ENCODE measurements around the gene CTNNA3.

CTNNA3 gene

DNA sequence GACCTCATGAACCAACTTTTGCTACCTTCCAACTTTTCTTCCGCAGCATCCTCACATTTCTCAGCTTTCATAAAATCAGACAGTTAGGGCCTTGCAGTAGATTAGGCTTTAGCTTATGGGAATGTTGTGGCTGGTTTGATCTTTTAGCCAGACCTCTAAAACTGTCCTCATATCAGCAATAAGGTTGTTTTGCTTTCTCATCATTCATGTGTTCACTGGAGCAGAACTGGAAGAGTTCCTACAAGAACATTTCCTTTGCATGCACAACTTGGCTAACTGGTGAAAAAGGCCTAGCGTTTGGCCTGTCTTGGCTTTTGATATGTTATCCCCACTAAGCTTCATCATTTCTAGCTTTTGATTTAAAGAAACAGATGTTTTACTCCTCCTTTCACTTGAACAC is 900.1 kb downstream of the CTNNA3 start:
- DNase-seq: no peak

- no peak for DNase-seq
Observed at GRCh38 chr10:66792441-66792840, 903.6 kb downstream of the CTNNA3 start.

DNA sequence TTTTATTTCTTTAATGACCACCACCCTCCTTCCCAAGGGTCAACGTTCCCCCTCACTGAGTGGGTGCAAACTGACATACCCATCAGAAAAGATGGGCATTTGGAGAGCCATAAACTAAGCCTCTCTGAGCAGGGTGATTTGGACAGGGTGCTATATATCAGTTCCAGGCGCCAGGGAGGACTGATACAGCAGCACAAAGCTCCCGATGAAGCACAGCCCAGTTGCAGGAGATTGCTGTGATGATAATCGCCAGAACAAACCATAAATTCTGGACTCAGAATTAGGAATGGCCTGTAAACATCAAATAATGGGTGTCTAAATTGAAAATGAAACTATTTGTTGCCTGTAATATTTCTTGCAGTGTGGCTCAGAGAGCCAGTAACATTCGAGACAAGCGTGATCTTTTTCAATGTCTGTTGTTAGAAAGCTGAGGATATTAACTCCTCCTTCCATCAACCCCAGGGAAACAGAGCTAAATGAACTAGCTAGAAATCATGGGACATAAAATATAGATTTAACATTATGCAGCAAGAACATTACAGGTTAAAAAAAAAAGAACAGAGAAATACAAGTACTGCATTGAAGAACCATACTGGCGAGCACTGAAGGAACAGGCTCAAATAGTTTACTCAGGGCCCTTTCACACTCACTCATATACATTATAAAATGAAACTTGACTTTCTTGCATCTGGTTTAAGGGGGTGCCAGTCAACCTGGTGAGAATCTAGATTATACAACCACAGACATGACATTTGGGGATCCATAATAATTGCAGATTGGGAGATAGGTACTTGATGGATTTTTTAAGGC is 907.6 kb downstream of the CTNNA3 start:
- DNase-seq: no peak

- no peak for DNase-seq
Observed at GRCh38 chr10:66786709-66787108, 909.3 kb downstream of the CTNNA3 start.

- no peak for DNase-seq
Observed at GRCh38 chr10:66784770-66785169, 911.2 kb downstream of the CTNNA3 start.

- DNase-seq: no peak
Observed at GRCh38 chr10:66783316-66783715, 912.7 kb downstream of the CTNNA3 start.

DNA sequence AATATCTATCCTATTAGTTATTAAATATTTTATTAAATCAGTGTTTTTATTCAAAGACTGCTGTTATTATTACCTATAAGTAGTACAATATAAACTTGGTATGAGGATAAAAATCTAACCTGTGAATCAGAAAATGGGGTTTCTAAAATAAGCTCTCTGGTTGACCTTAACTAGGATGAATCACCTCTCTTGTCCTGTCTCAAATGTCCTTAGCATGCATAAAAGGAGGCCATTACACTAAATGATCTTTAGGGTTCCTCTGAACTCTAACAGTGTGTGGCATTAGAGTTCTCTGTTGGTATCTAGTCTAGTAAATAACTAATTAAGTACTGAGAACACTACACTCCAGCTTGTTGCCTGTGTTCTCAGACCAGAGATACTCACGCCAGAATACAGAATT is 913.2 kb downstream of the CTNNA3 start:
- no peak for DNase-seq

GRCh38 chr10:66782144-66782543 is 913.9 kb downstream of the CTNNA3 start:
- no peak for DNase-seq

GRCh38 chr10:66780796-66781195 is 915.2 kb downstream of the CTNNA3 start:
- DNase-seq: no peak

GRCh38 chr10:66778351-66778750 is 917.6 kb downstream of the CTNNA3 start:
- DNase-seq: no peak

DNA sequence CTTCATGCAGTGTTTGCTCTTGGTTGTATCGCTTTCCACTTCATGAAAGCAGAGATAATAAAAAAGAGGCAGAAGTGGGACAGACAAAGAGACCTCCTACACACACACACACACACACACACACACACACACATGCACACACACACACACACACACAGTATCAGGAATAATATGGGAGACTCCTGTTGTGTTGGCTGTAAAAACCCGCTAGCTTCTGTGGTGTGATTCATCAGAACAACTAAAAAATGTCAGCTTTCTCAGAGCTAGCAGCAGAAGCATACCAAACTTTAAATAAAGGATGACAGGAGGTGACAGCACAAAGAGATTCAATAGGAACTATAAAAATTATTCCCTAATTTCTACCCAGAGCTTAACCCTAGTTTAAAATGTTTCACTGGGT is 918.3 kb downstream of the CTNNA3 start:
- DNase-seq: no peak

DNA sequence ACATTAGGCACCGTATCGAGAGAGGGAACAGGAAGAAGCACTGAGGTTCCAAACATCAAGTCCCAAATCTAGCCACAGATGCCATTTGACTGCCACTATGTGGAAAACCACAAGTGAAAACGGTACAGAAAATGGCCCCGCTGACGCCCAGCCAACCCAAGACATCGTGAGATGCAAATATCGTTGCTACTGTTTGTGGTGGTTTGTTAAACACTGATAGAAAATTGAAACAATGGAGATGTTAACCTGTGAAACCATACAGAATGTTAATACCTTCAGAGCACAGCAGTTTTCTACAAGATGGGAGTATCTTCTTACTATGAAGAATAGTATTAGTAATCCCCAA is 922.5 kb downstream of the CTNNA3 start:
- DNase-seq: no peak

DNA sequence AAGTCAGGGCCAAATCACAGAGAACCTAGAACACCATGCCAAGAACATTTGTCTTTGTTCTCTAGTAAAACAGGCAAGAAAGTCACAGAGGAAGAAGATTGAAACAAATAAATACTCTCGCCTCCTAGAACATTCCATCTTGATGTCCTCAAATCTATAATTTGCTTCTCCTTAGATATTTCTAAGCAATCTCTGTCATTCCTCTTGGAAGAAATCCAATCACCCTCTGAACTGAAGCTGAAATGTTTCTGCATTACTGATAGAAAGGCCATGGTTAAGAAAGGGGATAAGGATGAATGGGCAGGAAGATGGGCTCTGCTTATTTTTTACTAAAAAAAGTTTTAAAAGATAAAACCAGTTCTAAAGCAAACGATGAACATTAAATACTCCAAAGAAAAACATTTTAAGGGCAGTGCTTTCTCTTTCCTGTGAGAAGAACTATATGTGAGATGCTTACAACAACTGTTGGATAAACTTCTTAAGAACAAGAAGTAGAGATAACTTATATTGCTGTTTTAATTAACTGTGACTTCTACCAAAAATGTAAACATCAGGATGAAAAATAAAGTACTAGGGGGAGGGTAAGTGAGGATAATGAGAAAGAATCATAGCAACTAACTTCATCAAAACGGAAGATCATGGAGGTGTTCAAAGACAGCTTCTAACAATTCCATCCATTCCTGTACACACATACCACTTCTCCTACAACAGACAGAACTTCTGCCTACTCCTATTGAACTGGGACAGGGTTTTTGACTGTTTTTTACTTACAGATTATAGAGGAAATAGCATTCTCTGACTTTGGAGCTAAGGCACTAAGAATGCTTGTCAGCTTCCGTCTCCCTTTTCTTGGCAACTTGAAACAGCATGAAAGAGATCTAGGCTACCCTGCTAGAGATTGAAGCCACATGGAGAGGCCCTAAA is 923.2 kb downstream of the CTNNA3 start:
- DNase-seq: no peak

DNA sequence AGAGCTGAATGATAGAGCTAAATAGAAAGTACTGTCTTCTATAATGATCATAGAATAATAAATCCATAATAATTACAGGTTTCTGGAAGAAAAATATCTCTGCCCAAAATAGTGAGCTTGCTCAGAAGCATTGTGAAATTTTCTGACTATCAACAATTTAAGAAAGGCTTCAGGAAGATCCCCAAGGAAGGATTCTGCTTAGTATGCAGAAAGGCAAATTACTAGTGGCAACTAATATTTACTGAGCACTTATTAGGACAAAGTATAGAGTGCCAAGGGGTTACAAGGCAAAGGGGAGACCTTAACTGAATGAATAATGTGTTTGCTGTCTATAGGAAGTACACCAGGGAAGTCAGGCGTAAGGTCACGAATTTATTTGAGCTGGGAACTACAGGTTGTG is 928.3 kb downstream of the CTNNA3 start:
- DNase-seq: no peak

GRCh38 chr10:66762218-66762729 is 933.7 kb downstream of the CTNNA3 start:
- DNase-seq: no peak

DNA sequence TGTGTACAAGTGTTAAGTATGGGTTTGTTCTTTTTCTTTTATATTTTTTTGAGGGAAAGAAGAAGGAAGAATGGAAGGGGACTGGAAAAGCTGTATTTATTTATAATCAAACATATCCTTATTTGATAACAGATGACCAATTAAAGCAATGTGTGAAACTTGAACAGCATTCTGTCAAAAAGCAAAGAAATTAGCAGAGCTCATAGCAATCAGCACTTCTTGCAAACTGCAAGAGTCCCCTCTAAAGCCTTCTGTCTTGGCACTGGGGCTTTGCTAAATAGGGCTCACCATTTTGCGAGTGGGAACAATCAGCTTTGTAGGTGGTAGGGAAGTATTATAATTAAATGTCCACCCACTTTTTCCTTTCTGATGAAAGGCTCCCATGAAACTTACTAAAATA is 935.1 kb downstream of the CTNNA3 start:
- DNase-seq: no peak

DNA sequence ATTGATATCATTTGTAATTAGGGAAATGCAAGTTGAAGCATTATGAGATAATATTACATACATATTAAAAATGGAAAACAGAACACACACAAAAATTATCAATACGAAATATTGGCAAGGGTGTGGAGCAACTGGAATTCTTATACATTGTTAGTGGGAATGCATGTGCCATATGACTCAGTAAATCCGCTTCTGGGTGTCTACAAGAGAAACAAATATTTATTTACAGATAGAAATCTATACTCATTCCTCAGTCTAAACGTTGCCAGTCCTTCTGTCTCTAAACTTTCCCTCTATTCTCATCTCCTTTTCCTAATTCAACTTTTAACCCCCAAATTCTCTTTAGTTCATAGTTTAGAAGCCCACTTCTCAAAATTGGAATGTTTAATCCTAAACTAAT is 940.5 kb downstream of the CTNNA3 start:
- DNase-seq: no peak

DNA sequence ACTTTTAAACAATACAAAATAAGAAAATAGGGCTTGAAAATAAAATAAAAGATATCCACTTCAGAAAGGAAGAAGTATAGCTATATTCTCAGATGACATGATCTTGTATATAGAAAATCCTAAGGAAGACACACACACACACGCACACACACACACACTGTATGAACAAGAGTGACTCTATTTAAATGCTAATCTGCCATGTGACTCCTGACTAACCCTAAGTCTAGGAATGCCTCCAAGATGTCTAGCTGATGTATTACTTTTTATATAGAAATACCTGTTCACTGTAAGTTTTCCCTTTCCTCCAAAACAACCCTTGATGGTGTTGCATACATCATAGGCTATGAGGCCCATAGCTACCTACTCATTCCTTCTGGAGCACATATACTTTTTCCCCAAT is 943.3 kb downstream of the CTNNA3 start:
- no peak for DNase-seq

DNA sequence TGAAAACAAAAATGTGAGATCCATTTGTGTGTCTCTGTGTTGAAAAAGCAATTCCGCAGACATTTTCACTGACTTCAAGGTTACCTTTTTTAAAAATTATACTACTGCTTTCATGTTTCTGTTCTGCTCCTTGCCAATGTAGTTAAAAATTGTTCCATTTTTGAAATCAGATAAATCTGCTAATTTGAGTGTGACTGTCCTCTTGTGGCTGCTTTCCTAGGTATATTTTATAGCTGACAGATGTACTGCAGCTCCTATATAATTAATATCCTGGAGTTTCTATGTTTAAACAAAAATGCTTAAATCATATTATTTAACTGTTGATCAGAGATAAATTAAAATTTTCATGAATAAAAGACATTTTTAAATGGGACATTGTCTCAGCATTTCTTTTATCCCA is 947.8 kb downstream of the CTNNA3 start:
- DNase-seq: no peak

GRCh38 chr10:66747451-66747850 is 948.5 kb downstream of the CTNNA3 start:
- DNase-seq: no peak

DNA sequence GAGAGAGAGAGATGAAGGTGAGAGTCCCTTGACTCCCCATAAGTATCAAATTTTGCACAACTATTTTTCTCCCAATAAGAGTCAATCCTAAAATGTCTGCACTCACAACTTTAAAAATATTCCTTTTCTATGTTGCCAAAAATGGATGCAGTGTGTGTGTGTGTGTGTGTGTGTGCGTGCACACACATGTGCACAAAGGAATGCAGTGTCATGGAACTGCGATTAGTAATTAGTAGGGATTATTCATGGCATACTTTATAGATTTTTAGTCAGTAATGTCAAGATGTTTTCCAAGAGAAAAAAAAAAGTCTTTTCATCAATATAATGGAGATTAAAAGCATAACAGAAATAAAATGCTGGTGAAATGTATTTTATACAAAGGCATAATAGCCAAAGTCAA is 949.3 kb downstream of the CTNNA3 start:
- no peak for DNase-seq

GRCh38 chr10:66746246-66746645 is 949.7 kb downstream of the CTNNA3 start:
- DNase-seq: no peak

DNA sequence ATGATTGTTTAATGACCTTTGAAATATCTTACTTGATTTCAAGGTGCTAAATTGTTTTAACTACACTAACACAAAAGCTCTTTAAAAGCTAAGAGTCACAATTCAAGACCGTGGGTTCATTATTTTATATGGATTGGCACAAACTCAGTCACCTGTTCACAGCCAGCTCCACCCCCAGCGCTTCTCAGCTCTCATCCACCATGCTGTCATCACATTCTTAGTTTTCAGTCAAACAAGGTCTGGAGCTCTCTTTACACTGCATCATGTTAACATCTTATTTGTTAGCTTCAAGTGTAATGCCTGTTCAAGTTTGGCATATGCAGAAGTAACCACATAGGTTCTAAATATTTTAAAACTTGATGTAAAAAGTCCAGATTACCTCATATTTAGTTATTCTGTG is 951.1 kb downstream of the CTNNA3 start:
- DNase-seq: no peak

DNA sequence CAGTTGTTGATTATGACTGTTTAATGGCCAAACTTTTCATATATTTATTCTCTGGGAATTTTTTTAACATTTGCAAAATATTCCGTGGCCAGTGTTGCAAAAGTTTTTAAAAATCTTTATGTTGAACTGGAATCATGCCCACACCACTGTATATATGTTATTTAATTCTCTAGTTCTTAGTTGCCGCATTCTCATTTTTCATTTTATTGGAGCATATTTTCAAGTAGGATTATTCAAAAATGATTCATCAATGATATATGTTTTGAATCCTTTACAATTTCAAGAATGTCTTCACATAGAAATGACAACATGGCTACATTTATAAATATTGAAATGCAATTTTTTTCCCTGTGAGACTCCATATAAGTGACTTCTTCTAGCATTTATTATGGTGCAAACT is 958.8 kb downstream of the CTNNA3 start:
- DNase-seq: no peak
